OCI-LY1 (cell line): ENCODE measurements around the gene CST8.

Source experiments
- EZH2 ChIP-seq: fragments of 200-600 bp; sonication (generic), shearing (Covaris generic); IDR thresholded peaks from 2 replicates; pipeline ENCODE4 v1.8.0; 2017; ENCODE audit warnings: borderline replicate concordance, mixed run types, mild to moderate bottlenecking, antibody characterized with exemption, low read length, moderate library complexity, mixed read lengths
- TF ChIP-seq, protein P1 (sequence below): fragments of 200-600 bp; sonication (generic), shearing (Covaris generic); IDR thresholded peaks from 2 replicates; pipeline ENCODE4 v1.5.1; 2017; ENCODE audit warnings: mild to moderate bottlenecking, antibody characterized with exemption, low read length, moderate library complexity, mixed read lengths

DNA sequence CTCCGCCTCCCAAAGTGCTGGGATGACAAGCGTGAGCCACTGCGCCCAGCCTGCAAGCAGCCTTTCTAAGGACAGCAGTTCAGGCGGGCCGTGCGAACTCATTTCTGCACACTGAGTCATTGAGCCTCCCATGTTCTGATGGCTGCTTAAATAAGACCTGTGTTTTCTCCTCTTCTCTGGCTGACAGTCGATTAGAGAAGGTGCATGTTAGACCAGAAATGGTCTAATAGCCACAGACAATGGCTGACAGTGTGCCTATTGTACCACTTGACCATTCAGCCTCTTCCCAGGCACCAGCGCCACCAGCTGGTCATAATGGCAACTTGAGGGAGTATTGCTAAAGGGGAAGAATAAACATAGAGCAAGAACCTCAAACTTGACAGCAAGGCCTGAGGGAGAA lies 44.4 kb upstream of the CST8 start:
- TF ChIP-seq, protein P1, sequence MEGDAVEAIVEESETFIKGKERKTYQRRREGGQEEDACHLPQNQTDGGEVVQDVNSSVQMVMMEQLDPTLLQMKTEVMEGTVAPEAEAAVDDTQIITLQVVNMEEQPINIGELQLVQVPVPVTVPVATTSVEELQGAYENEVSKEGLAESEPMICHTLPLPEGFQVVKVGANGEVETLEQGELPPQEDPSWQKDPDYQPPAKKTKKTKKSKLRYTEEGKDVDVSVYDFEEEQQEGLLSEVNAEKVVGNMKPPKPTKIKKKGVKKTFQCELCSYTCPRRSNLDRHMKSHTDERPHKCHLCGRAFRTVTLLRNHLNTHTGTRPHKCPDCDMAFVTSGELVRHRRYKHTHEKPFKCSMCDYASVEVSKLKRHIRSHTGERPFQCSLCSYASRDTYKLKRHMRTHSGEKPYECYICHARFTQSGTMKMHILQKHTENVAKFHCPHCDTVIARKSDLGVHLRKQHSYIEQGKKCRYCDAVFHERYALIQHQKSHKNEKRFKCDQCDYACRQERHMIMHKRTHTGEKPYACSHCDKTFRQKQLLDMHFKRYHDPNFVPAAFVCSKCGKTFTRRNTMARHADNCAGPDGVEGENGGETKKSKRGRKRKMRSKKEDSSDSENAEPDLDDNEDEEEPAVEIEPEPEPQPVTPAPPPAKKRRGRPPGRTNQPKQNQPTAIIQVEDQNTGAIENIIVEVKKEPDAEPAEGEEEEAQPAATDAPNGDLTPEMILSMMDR = peak; percentile 84
- no peak for TF ChIP-seq EZH2
